ENCODE data around the gene RNF215. TPM values are rescaled to one million over a fixed set of nuclear protein-coding genes. Genes with fewer than 3 reads are reported as not detected.

Gene RNF215
- total RNA-seq = 1 to 10 TPM; 8.3 to 9.3 TPM

DNA sequence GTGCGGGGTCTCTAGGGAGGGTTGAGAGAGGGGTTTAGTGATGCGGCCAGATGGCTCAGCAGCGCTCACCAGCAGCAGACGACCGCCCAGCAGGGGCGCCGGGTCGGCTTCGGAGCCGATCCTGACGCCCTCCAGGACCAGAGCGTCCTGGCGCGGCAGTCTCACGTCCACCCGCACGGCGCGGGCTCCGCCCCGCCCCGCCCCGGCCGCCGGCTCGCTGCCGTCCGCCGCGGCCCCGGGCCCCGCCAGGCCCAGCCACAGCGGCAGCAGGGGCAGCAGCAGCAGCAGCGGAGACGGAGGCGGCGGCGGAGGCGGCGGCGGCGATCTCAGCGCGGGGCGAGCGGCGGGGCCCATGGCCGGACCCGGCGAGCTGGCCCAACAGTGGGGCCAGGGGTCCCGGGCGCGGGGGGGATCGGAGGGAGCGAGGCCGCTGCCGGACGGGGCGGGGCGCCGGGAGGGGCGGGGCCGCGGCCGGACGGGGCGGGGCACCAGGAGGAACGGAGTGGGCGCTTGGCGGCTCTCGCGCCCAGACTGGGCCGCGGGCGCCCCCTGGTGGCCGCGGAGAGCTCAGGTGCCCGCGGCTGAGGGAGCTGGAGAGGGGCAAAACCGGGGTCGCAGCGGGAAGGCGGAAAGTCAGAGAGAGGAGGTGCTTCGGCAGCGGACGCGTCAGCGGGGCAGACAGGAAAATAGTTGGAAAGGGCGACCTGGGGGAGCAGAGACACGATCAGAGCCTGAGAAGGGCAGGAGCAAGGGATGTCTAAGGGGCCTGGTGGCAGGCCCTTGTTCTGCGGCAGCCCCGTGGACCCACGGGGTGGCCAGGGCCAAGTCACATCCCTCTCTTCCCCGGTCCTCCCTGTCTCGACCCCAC lies at the start of gene RNF215:
Gene RNF215, minus strand, starts transcription at position 452 of the 868 bp plus-strand sequence. Its CDS starts 98 bp downstream, at position 354.

DNA sequence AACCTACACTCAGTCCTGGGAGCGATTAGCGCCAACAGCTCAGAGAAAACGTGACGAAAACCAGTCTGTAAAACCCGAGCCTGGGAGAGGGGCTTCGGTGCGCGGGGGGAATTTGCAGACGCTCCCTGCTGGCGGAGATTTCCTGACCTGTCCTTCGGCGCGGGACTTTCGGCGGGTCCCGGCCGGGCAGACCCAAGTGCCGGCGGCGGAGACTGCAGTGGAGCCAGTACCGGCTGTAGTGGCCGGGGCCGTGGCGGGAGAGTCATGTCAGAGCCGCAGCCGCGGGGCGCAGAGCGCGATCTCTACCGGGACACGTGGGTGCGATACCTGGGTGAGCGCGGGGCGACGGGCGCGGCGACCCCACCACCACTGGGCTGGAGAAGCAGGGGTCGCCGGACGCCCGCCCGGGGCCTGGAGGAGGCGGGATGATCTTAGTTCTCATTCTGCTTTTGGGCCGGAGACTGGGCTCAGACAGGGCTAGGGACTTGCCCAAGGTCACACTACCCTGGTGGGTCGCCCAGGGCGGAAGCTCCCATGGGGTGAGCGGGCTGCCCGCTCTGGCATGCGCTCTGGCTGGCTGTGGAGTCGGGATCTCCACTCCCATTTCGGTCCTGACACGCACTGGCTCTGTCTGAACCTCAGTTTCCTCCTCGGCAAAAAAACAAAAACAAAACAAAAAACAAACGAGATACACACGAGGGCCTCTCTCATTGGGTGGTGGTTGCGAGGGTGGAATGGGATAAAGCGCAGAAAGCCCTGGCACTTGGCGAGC lies 38.6 kb upstream of the RNF215 start, which contains the start of gene MTFP1:
Gene MTFP1, plus strand, starts transcription at position 153 of the 772 bp plus-strand sequence. Its CDS starts 112 bp downstream, at position 265.

DNA sequence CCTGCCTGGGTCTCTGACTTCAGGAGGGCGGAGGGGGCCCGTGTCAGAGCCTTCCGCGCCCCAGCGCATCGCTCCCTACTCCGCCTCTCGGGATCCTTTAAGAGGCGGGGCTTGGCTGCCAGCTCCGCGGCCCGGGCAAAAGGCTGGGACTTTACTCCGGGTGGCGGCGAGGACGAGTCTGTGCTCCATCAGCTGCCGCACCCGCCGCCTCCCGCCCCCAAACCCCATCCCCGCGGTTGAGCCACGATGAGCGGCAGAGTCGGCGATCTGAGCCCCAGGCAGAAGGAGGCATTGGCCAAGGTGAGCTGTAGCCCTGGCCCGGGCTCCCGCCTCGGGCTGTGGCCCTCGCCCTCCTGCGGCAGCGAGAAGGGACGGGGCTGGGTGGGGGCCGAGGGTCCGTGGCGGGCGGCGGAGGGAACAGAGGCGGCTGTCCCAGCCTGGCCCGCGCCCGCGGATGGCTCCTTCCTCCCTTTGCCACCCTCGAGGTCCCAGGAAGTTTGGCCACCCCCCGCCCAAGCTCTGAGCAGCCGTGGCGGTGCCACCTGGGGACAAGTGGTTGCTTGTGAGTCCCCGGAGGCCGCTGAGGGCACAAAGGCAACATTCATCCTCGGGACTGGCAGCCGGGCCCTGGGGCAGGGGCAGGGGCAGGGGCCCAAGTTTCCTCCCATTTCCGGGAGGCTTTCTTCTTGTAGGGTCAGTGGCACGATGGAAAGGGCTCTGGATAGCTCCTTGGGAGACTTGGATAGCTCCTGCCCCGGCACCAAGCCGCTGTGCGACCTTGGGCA lies 9.9 kb upstream of the RNF215 start, which contains the start of gene SEC14L2:
Gene SEC14L2, plus strand, starts transcription at position 148 of the 785 bp plus-strand sequence. Its CDS starts 99 bp downstream, at position 247.

DNA sequence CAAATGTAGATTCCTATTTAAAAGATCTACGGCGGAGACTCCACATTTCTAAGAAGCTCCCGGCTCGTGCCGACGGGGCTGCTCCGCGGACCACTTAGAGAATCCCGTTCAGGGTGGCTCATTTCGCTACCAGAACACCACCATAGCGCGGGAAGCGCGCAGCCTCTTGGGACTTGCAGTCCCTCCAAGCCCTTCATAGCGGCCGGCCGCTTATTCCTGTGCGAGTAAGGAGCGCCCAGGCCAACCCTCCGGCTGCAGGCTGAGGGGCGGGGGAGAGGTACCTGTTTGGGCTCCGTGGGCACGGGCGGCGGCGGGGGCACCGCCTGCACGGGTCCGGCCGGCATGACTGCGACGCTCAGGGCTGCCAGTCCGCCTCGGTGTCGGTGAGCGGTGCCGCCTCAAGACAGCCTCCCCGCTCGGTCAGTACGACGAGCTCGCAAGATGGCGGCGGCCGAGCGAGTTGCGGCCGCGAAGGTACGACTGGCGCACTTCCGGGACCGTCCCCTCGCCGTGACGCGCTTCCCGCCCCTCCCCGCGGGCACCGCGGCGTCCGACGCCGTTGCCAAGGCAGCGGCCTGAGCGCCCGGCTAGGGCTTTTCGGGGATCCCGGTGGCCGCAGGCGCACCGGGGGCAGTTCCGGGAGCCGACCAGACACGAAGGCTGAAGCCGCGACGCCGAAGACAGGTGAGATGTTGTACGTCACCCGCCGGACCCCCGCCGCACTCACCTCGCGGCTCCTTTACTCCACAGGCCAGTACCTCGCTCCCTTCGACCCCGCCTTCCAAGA lies 30.6 kb downstream of the RNF215 start, which contains the start of the genes CCDC157 and SF3A1:
Gene CCDC157, plus strand, starts transcription at position 559 of the 787 bp plus-strand sequence. CDS start 8,994 bp downstream, outside the sequence.
Gene SF3A1, minus strand, starts transcription at position 446 of the 787 bp plus-strand sequence. Its CDS starts 102 bp downstream, at position 344.

Small RNA genes within 50 kb of the gene (small RNA-seq; reads per million reads assigned to genes)
- gene AC004832.3 (0 reads per million in 2 donors), gene RNU6-564P (0 reads per million in 2 donors)

Other genes starting within 250 kb of the RNF215 start
- 1 to 10 TPM in 1 of 2 donors, not detected in 1; 1.4 TPM for gene LIF, start 140.7 kb downstream of the RNF215 start, total RNA-seq
- gene OSM, start 120.6 kb downstream of the RNF215 start, total RNA-seq = not detected
- 1 to 10 TPM in 1 of 2 donors, under 1 TPM in 1; 1.00 to 1.0 TPM for gene CASTOR1, start 97.9 kb downstream of the RNF215 start, total RNA-seq
- 10 to 100 TPM; 31.0 to 31.6 TPM for gene TBC1D10A, start 60.5 kb downstream of the RNF215 start, total RNA-seq
- 10 to 100 TPM; 28.2 to 50.0 TPM for gene SF3A1, start 30.5 kb downstream of the RNF215 start, total RNA-seq
- 1 to 10 TPM; 2.3 to 3.4 TPM for gene CCDC157, start 30.4 kb downstream of the RNF215 start, total RNA-seq
- 1 to 10 TPM; 5.2 to 6.7 TPM for gene SEC14L2, start 9.6 kb upstream of the RNF215 start, total RNA-seq
- 10 to 100 TPM; 14.8 to 38.0 TPM for gene MTFP1, start 38.4 kb upstream of the RNF215 start, total RNA-seq
- not detected for gene SEC14L3, start 84.6 kb upstream of the RNF215 start, total RNA-seq
- under 1 TPM; under 0.01 to 0.33 TPM for gene SEC14L4, start 118.3 kb upstream of the RNF215 start, total RNA-seq
- under 1 TPM in 1 of 2 donors, not detected in 1; 0.34 TPM for gene SEC14L6, start 159.3 kb upstream of the RNF215 start, total RNA-seq
- gene GAL3ST1, start 187.3 kb upstream of the RNF215 start, total RNA-seq = under 1 TPM in 1 of 2 donors, not detected in 1; 0.34 TPM
- 100 to 1,000 TPM in 1 of 2 donors, 10 to 100 TPM in 1; 53.0 to 117 TPM for gene PES1, start 204.5 kb upstream of the RNF215 start, total RNA-seq
- 10 to 100 TPM; 17.0 to 23.4 TPM for gene TCN2, start 219.8 kb upstream of the RNF215 start, total RNA-seq
- 1 to 10 TPM; 2.8 to 6.7 TPM for gene SLC35E4, start 248.4 kb upstream of the RNF215 start, total RNA-seq